Tongue (tissue), 2 donors: ENCODE results near the gene FBXL2. TPM values are rescaled to one million over a fixed set of nuclear protein-coding genes. Genes with fewer than 3 reads are reported as not detected.
"Not testable (repeated sequence)": the region's sequence is repeated elsewhere in the genome, so short reads cannot be mapped to it uniquely, and the experiment has no call there.

Source experiments
- DNase-seq: peaks from one replicate; pipeline ENCODE4 v3.0.0-alpha.2; 2015
- total RNA-seq: library from RNA; depleted of rRNA; stranded (reverse); fragments of >200 nt; gene quantifications from one replicate; pipeline ENCODE4 v1.2.3, GENCODE V29; 2014

The FBXL2 gene
- total RNA-seq, 1 donor from 2014 or later, result 14.0 TPM

DNA sequence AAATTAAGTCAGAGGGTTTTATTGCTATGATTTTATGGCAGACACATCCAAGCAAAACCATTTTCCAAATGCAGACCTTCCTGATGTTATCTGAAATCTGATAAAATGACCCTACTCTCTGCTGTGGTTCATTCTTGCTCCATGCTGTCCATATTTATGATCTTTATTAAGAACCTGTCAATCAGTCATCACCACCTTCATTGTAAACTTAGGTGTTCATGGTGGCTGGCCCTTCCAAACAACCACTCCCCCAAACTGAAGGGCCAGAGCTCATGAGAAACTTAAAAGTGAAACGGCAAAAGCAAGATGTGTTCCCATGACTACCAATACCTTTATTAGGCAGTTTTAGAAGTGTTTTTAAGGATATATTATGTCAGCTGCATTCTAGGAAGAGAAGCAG lies 109.4 kb downstream of the FBXL2 start:
- no peak for DNase-seq

GRCh38 chr3:33388374-33389100 lies 111.3 kb downstream of the FBXL2 start:
- DNase-seq, result no peak

GRCh38 chr3:33389908-33390307 lies 112.7 kb downstream of the FBXL2 start:
- no peak for DNase-seq

GRCh38 chr3:33391255-33391995 lies 114.2 kb downstream of the FBXL2 start:
- no peak for DNase-seq

DNA sequence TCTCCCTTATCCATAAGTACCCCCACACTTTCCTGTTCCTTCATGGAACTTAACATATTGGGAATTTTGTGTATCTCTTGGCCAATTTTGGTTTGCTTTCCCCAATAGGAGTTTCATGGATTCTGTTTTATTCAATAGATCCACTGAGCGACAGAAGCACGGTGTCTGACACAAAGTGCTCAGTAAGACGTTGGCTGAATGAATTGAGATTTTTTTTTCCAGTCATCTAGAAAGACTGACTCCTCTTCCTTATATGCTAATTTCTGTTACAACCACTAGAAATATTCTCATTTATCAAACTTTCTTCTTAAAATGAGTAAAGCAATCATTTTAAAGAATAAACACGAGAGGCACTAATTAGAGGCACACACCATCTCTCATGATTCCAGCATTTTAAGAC lies 114.9 kb downstream of the FBXL2 start:
- DNase-seq, result no peak

DNA sequence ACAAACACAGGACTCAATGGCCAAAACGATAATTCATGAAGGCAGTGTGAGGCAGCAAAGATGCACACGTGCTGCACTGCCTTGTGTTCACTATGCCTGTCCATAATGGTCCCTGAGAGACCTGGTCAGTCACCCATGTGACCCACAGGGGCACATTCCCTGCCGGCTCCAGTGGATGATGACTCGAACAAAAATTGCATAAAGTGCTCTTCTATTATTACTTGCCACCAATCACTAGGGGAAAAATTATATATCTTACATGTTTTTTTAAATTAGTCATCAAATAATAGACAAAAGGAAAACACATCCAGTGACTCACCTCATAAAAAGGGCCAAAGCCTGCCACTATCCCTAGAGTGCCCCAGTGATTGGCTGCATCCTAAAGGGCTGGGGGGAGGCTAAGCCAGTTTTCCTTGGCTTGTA lies 115.5 kb downstream of the FBXL2 start:
- no peak for DNase-seq

DNA sequence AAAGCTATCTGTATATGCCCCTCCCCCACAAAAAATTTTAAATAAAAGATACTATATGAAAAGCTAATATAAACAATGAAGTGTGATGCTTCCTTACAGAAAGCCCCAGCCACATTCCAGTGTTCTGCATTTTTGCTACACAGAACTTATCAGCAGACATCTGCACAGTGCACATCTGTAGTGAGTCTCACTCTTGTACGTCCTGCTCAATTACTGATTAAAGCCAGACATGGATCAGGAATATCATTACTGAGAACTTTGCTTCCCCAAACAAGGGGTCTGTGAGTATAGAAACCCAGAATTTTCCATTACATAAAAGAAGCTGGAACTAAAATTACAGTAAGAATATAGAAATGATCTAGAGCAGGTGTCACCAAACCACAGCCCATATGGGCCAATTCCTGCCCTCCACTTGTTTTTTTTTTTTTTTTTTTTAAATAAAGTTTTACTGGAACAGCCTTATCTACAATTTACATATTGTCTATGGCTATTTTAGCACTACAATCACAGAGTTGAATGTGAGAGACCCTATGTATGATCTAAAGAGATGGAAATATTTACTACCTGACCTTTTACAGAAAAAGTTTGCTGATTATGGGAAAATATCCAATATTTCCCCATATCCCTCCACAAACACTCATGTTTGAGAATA lies 117.3 kb downstream of the FBXL2 start:
- DNase-seq, result no peak

DNA sequence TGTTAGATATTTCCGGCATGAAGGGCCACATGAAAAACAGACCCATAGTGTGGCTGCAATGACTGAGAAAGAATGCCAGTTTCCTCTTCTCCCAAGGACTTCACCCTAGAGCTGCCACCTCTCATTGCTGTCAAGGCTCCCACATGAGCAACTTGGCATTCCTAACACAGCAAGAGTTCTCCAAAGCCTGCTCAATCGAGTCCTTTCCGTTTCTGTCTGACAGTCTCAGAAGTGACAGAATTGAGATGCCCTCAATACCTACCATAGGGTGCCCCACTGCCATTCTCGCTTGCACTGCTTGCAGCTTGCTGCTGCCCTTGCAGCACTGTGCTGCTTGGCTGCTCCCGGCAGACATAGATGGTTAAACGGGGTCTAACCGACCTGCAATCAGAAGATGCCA lies 118.7 kb downstream of the FBXL2 start:
- DNase-seq, result no peak

GRCh38 chr3:33398410-33398809 lies 121.2 kb downstream of the FBXL2 start:
- DNase-seq, result no peak

DNA sequence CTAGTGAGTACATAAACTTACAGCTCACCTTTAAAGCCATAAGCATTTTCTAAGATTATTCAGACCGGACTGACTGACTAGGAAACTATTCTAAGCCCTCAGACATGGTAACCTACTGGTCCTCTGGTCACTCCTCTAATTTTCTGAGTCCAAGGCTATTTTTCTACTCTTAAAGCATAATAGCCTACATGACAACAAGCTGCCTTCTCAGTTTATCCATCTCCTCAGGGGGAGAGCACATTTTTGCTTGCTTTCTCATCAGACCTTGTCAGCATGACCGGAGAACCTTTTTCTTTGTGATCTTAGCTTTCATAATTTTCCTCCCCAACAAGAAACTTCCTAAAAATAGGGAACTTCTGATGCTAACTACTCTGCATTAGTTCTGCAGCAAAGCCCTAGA lies 124.5 kb downstream of the FBXL2 start:
- no peak for DNase-seq

DNA sequence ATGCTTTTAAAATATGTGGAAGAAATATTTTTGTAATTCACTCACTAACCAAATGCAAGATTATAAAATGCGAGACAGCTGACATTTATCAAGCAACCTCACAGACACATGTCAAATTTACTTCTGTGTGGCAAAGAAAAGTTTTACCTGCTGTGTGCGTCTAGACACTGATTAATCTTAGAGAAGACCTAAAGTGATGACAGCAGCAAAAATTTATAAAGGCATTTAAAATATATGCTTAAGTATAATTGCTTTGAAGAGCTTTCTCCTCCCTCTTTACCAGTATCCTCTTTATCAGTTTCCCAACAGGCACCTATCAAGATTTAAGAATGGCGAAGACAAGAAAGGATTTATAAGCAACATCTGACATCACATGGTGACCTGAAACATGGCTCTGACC lies 125.7 kb downstream of the FBXL2 start:
- DNase-seq, result no peak

- DNase-seq, result no peak
These were observed 126.5 kb downstream of the FBXL2 start for GRCh38 chr3:33403756-33404155.

GRCh38 chr3:33410816-33411215 lies 133.6 kb downstream of the FBXL2 start:
- not testable (repeated sequence) for DNase-seq

DNA sequence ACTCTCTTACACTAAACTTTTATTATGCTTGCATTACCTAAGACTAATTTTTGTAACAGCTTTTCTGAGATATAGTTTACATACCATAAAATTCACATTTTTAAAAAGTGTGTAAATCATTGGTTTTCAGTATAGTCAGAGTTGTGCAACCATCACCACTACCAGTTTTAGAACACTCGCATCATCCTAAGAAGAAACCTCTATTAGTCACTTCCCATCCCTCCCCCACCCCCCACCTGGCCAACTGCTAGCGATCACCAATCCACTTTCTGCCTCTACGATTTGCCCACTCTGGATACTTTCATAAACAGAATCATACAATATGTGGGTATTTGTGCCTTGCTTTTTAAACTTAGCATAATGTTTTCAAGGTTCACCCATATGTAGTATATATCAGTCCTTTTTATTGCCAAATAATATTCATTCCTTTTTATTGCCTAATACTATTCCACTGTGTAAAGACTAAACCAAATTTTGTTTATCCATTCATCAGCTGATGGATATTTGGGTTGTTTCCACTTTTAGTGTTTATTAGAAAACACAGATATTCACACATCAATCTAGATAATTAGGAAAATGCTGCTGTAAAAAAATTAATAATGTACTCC lies 139.9 kb downstream of the FBXL2 start:
- DNase-seq, result no peak

DNA sequence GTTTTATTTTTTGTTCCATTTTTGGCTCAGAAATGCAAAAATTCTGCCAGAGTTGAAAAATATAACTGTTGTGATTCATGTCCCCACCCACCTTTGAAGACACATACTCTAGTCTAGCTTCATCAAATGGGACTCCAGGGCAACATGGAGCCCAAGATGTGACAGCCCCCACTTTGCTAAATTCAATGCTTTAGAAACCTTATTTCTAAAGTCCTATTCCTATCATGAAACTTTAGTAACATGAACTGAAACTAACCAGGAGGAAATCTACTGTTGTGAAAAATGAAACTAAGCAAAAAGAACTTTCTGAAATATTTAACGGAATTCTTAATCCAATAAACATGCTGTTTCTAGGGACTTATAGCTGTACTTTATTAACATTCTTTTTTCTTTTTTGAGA lies 142.7 kb downstream of the FBXL2 start:
- DNase-seq, result no peak

GRCh38 chr3:33420966-33421365 lies 143.7 kb downstream of the FBXL2 start:
- no peak for DNase-seq

DNA sequence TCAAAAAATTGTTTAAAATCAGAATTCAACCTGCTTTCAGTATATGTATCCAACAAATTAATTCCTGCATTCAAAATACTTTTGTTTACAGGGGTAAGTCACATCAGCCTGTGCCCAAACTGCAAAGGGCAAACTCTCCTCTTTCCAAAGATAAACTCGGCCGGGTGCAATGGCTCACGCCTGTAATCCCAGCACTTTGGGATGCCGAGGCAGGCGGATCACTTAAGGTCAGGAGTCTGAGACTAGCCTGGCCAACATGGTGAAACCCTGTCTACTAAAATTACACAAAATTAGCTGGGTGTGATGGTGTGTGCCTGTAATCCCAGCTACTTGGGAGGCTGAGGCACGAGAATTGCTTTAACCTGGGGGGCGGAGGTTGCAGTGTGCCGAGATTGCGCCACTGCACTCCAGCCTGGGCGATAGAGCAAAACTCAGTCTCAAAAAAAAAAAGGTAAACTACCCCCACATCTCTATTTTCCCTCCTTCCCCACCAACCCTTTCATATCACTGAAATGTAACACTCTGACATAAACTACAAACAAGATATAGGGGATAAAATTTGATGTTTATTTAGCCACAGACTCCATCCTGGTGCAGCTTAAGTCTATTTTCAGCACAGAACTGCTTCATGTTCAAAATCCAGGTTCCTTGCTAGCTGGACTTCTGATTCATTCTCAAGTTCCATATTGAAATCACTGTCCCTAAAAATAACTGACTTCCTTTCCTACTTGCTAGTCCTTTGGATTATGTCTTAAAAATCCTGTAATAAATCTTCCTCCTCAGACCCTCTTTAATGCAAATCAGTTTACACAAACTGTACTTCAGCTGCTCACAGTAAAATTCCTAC lies 147.6 kb downstream of the FBXL2 start:
- DNase-seq, result no peak

- DNase-seq, result no peak
These were observed 148.2 kb downstream of the FBXL2 start for GRCh38 chr3:33425453-33425852.

DNA sequence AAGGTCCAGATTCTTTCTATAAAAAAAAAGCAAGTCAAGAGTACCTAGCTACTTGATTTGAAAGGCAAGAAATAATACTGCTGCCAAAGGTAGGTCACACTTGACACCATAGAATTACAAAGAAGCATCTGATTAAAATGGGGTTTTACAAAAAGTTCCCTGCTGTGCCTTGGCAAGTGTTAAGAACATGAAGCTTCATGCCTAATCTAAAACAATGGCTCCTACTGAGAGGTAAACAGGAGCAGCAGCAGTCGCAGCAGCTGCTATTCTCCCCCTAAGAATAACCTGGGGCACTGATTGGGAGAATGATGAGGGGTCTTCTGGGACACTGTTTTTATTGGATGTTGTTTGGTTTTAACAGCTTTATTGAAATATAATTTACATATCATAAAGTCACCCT lies 148.8 kb downstream of the FBXL2 start:
- no peak for DNase-seq

GRCh38 chr3:33426630-33427317 lies 149.5 kb downstream of the FBXL2 start:
- DNase-seq, result no peak

DNA sequence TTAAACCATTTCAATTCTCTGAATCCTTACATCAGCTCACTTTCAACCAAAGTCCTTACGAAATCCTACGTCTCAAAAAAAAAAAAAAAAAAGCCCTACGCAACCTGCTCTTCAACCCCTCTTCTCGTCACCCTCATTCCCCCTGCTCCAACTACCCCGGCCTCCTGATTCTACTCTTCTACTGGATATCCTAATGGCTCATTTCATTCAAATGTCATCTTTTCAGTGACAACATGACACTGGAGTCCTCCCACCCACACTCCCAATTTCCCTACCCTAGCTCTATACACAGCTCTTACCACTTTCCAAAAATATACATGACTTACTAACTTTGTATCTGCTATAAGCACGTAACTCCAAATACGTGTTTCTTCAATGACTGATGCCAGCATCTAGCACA lies 151.5 kb downstream of the FBXL2 start:
- no peak for DNase-seq
